HepG2 (cell line): Measurements from ENCODE around the gene KLHL3. TPM values are rescaled to one million over a fixed set of nuclear protein-coding genes. Genes with fewer than 3 reads are reported as not detected.

Experiments used
- CREM ChIP-seq, 2 experiments: sonication (generic) in 1 of 2; formaldehyde crosslinking in 1 of 2; IDR thresholded peaks; 2 replicates each; pipeline versions ENCODE4 v1.4.0 to v1.6.1; 2016 to 2020; ENCODE audit warnings: antibody characterized with exemption in 1 of 2, mild to moderate bottlenecking in 1 of 2, missing genetic modification reagents in 1 of 2
- ERF ChIP-seq: IDR thresholded peaks from 2 replicates; pipeline ENCODE4 v1.6.1; 2018; ENCODE audit warnings: missing biosample characterization, missing genetic modification reagents
- GFI1 ChIP-seq: sonication (generic); formaldehyde crosslinking; IDR thresholded peaks from 2 replicates; pipeline ENCODE4 v1.5.0; 2020; ENCODE audit warnings: missing genetic modification reagents, mild to moderate bottlenecking, borderline replicate concordance
- IKZF4 ChIP-seq: sonication (generic); formaldehyde crosslinking; IDR thresholded peaks from 2 replicates; pipeline ENCODE4 v1.5.1; 2020; ENCODE audit warnings: borderline replicate concordance, mild to moderate bottlenecking, low read depth, missing genetic modification reagents; ENCODE audit errors: not compliant biosample characterization
- PCBP1 ChIP-seq: fragments of 200-400 bp; formaldehyde crosslinking; IDR thresholded peaks from 2 replicates; pipeline ENCODE4 v1.6.1; 2017; ENCODE audit warnings: mild to moderate bottlenecking, low read depth, low read length, borderline replicate concordance
- PCBP2 ChIP-seq: fragments of 200-400 bp; formaldehyde crosslinking; optimal IDR thresholded peaks from 2 replicates; pipeline ENCODE3; 2018; ENCODE audit warnings: low read length, low read depth; ENCODE audit not compliant: poor library complexity, severe bottlenecking
- TARDBP ChIP-seq: sonication (generic); formaldehyde crosslinking; IDR thresholded peaks from 2 replicates; pipeline ENCODE4 v1.8.0; 2022; ENCODE audit warnings: mild to moderate bottlenecking, missing genetic modification reagents
- TSC22D2 ChIP-seq: sonication (generic); formaldehyde crosslinking; IDR thresholded peaks from 2 replicates; pipeline ENCODE4 v1.5.1; 2020; ENCODE audit warnings: missing genetic modification reagents, mild to moderate bottlenecking, borderline replicate concordance
- XRCC5 ChIP-seq: fragments of 200-400 bp; formaldehyde crosslinking; optimal IDR thresholded peaks from 2 replicates; pipeline ENCODE3; 2017; ENCODE audit warnings: mild to moderate bottlenecking, low read length
- ZFP82 ChIP-seq: sonication (generic); formaldehyde crosslinking; IDR thresholded peaks from 2 replicates; pipeline ENCODE4 v1.5.1; 2020; ENCODE audit warnings: mild to moderate bottlenecking, missing genetic modification reagents, borderline replicate concordance
- ZKSCAN8 ChIP-seq: IDR thresholded peaks from 2 replicates; pipeline ENCODE4 v1.6.1; 2016; ENCODE audit warnings: borderline replicate concordance, missing genetic modification reagents, missing compliant biosample characterization
- ZNF256 ChIP-seq: sonication (generic); formaldehyde crosslinking; conservative IDR thresholded peaks from 2 replicates; pipeline ENCODE4 v1.4.0; 2020; ENCODE audit warnings: missing genetic modification reagents
- ZNF263 ChIP-seq: sonication (generic); formaldehyde crosslinking; IDR thresholded peaks from 2 replicates; pipeline ENCODE4 v1.4.0; 2020; ENCODE audit warnings: missing genetic modification reagents
- ZNF282 ChIP-seq: fragments of 450-650 bp; IDR thresholded peaks from 2 replicates; pipeline ENCODE4 v1.6.1; 2018; ENCODE audit not compliant: partially characterized antibody
- ZNF550 ChIP-seq: sonication (generic); formaldehyde crosslinking; IDR thresholded peaks from 2 replicates; pipeline ENCODE4 v1.4.0; 2020; ENCODE audit warnings: mild to moderate bottlenecking, missing genetic modification reagents, borderline replicate concordance
- ZNF572 ChIP-seq: sonication (generic); formaldehyde crosslinking; IDR thresholded peaks from 2 replicates; pipeline ENCODE4 v1.5.1; 2020; ENCODE audit warnings: mild to moderate bottlenecking, missing genetic modification reagents
- ZNF598 ChIP-seq: sonication (generic); formaldehyde crosslinking; IDR thresholded peaks from 2 replicates; pipeline ENCODE4 v1.5.1; 2020; ENCODE audit warnings: mild to moderate bottlenecking, missing genetic modification reagents, borderline replicate concordance
- ZNF83 ChIP-seq: sonication (generic); formaldehyde crosslinking; IDR thresholded peaks from 2 replicates; pipeline ENCODE4 v1.4.0; 2020; ENCODE audit warnings: missing genetic modification reagents, mild to moderate bottlenecking, borderline replicate concordance
- polyA plus RNA-seq, 8 experiments: library from polyadenylated mRNA; depleted of rRNA in 3 of 8; stranded (reverse) in 7 of 8; unstranded in 1 of 8; fragments of >200 nt; fragmentation: Illumina TruSeq in 4 of 8; extraction: Trizol in 4 of 8; gene quantifications; 2 replicates each; pipeline versions ENCODE4 v1.2.1 to v1.2.3, GENCODE V29; 2011 to 2016; ENCODE audit warnings: low read depth in 4 of 8, missing spikeins in 1 of 8, mixed read lengths in 1 of 8; ENCODE audit not compliant: insufficient read depth in 1 of 8
- total RNA-seq, 5 experiments: library from RNA; depleted of rRNA; stranded (reverse); fragments of >200 nt; fragmentation: Illumina TruSeq; extraction: Trizol; gene quantifications; 2 replicates each; pipeline ENCODE4 v1.2.3, GENCODE V29; 2016; ENCODE audit warnings: low read depth in 1 of 5
- TF ChIP-seq, protein P1 (sequence below): sonication (generic); formaldehyde crosslinking; IDR thresholded peaks from 2 replicates; pipeline ENCODE4 v1.4.0; 2020; ENCODE audit warnings: missing genetic modification reagents, mild to moderate bottlenecking, borderline replicate concordance
- TF ChIP-seq, protein P2 (sequence below): sonication (generic); formaldehyde crosslinking; IDR thresholded peaks from 2 replicates; pipeline ENCODE4 v1.4.0; 2020; ENCODE audit warnings: missing genetic modification reagents, borderline replicate concordance
- TF ChIP-seq, protein P3 (sequence below): sonication (generic); formaldehyde crosslinking; conservative IDR thresholded peaks from 2 replicates; pipeline ENCODE4 v1.8.0; 2022; ENCODE audit warnings: low read depth, missing genetic modification reagents
- TF ChIP-seq, protein P4 (sequence below): sonication (generic); formaldehyde crosslinking; IDR thresholded peaks from 2 replicates; pipeline ENCODE4 v1.5.0; 2020; ENCODE audit warnings: missing genetic modification reagents

The KLHL3 gene
- total and polyA plus RNA-seq, 2 of the 13 experiments (the other 11 are each of a cell fraction or from before 2014, with no cell fraction given): 0.02 to 0.08 TPM

DNA sequence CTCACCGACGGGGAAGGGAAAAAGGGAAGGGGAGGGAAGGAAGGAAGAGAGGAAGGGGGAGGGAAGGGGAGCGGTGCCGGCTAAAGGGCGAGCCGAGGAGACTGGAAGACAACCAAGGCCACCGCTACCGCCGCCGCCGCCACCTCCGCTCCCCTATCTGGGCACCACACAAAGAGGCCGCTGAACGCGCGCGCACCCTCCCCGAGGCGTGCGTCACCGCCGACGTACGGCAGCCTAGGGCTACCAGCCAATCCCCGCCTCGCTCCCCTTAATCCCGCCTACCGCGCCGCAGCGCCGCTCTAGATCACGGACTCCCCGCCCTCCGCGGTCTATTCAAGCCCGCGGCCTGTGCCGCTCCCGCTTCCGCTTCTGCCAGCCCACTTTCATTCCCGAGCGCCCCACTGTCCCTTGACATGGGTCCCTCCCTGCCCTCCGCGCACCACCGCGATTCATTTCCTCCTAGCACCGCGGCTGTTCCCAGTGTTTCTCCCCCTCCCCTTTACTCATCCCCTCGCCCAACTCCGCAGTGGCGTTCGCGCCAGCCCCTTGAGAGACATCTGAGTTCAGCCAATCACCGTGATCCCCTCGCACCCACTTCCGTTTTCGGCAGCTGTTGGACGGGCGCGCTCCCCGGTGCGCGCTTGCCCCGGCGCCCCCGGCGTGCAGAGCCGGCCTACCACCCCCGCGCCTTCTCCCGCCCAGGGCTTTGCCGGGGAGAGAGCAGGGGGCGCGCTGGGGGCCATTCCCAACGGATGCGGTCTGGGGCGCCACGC is 18.5 kb upstream of the KLHL3 start, which contains the start of gene HNRNPA0 (continued):
- TF ChIP-seq, protein P1, sequence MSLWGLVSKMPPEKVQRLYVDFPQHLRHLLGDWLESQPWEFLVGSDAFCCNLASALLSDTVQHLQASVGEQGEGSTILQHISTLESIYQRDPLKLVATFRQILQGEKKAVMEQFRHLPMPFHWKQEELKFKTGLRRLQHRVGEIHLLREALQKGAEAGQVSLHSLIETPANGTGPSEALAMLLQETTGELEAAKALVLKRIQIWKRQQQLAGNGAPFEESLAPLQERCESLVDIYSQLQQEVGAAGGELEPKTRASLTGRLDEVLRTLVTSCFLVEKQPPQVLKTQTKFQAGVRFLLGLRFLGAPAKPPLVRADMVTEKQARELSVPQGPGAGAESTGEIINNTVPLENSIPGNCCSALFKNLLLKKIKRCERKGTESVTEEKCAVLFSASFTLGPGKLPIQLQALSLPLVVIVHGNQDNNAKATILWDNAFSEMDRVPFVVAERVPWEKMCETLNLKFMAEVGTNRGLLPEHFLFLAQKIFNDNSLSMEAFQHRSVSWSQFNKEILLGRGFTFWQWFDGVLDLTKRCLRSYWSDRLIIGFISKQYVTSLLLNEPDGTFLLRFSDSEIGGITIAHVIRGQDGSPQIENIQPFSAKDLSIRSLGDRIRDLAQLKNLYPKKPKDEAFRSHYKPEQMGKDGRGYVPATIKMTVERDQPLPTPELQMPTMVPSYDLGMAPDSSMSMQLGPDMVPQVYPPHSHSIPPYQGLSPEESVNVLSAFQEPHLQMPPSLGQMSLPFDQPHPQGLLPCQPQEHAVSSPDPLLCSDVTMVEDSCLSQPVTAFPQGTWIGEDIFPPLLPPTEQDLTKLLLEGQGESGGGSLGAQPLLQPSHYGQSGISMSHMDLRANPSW (CRISPR knock-in tag): 0 out of 2 replicates have a peak, but pooled peaks have one; percentile 39
- peak; percentile 78; the same call in 1 of the 2 replicates for TF ChIP-seq ZFP82 (CRISPR knock-in tag)
- TF ChIP-seq ZNF550 (CRISPR knock-in tag): 0 out of 2 replicates have a peak, but pooled peaks have one; percentile 56
- peak; percentile 44; the same call in 1 of the 2 replicates for TF ChIP-seq ZNF263 (CRISPR knock-in tag)
- TF ChIP-seq ERF: peak; percentile 69
- peak; percentile 86 for TF ChIP-seq TARDBP
- TF ChIP-seq PCBP2: no peak
- TF ChIP-seq ZKSCAN8: 0 out of 2 replicates have a peak, but pooled peaks have one; percentile 39
- no peak; the same call in 1 of the 2 replicates for TF ChIP-seq ZNF83 (CRISPR knock-in tag)
- peak; percentile 77; the same call in 1 of the 2 replicates for TF ChIP-seq PCBP1
- no peak for TF ChIP-seq ZNF598 (CRISPR knock-in tag)
- TF ChIP-seq, protein P2, sequence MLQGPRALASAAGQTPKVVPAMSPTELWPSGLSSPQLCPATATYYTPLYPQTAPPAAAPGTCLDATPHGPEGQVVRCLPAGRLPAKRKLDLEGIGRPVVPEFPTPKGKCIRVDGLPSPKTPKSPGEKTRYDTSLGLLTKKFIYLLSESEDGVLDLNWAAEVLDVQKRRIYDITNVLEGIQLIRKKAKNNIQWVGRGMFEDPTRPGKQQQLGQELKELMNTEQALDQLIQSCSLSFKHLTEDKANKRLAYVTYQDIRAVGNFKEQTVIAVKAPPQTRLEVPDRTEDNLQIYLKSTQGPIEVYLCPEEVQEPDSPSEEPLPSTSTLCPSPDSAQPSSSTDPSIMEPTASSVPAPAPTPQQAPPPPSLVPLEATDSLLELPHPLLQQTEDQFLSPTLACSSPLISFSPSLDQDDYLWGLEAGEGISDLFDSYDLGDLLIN: peak; percentile 53; the same call in 1 of the 2 replicates
- peak; percentile 69 for TF ChIP-seq GFI1 (CRISPR knock-in tag)
- peak; percentile 88 for TF ChIP-seq XRCC5
- peak; percentile 91 for TF ChIP-seq IKZF4 (CRISPR knock-in tag)
- TF ChIP-seq ZNF256 (CRISPR knock-in tag): no peak
- peak; percentile 82 for TF ChIP-seq CREM (IDR thresholded peaks at IDR 0.05)
- TF ChIP-seq CREM (CRISPR knock-in tag; IDR thresholded peaks at IDR 0.05): no peak
- TF ChIP-seq, protein P3, sequence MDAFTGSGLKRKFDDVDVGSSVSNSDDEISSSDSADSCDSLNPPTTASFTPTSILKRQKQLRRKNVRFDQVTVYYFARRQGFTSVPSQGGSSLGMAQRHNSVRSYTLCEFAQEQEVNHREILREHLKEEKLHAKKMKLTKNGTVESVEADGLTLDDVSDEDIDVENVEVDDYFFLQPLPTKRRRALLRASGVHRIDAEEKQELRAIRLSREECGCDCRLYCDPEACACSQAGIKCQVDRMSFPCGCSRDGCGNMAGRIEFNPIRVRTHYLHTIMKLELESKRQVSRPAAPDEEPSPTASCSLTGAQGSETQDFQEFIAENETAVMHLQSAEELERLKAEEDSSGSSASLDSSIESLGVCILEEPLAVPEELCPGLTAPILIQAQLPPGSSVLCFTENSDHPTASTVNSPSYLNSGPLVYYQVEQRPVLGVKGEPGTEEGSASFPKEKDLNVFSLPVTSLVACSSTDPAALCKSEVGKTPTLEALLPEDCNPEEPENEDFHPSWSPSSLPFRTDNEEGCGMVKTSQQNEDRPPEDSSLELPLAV (CRISPR knock-in tag): 0 out of 2 replicates have a peak, but pooled peaks have one; percentile 37
- TF ChIP-seq, protein P4, sequence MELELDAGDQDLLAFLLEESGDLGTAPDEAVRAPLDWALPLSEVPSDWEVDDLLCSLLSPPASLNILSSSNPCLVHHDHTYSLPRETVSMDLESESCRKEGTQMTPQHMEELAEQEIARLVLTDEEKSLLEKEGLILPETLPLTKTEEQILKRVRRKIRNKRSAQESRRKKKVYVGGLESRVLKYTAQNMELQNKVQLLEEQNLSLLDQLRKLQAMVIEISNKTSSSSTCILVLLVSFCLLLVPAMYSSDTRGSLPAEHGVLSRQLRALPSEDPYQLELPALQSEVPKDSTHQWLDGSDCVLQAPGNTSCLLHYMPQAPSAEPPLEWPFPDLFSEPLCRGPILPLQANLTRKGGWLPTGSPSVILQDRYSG (CRISPR knock-in tag): 0 out of 2 replicates have a peak, but pooled peaks have one; percentile 36
- 0 out of 2 replicates have a peak, but pooled peaks have one; percentile 22 for TF ChIP-seq TSC22D2 (CRISPR knock-in tag)
- no peak for TF ChIP-seq ZNF572 (CRISPR knock-in tag)
- TF ChIP-seq ZNF282: no peak
